Measurements from ENCODE around the gene LCNL1.

LCNL1 gene

GRCh38 chr9:137034039-137034708, 51.4 kb downstream of the LCNL1 start:
- TF ChIP-seq CTCF (IDR thresholded peaks at IDR 0.05; ENCODE audit: insufficient read depth, missing control alignments), result no peak
- FAIRE-seq (no peak), DNase-seq (ENCODE audit: insufficient read length, low spot score) (no peak)

- DNase-seq (ENCODE audit: insufficient read length, low spot score), result peak; percentile 96
- TF ChIP-seq CTCF (IDR thresholded peaks at IDR 0.05; ENCODE audit: insufficient read depth, missing control alignments), result peak; percentile 96
- FAIRE-seq, result no peak
These were observed 52.1 kb downstream of the LCNL1 start for GRCh38 chr9:137034709-137035506.
